Heart left ventricle (tissue), 16 donors: ENCODE results near the gene VWC2L. TPM values are rescaled to one million over a fixed set of nuclear protein-coding genes. Genes with fewer than 3 reads are reported as not detected.

Source experiments
- ATAC-seq, 4 donors: fragments of 200-7000 bp; cut with Tn5 transposase; one replicate each; pipeline ENCODE4 v1.9.1; 2020 to 2022; ENCODE audit warnings: moderate library complexity in 4 of 4, mild to moderate bottlenecking in 3 of 4, moderate number of reproducible peaks in 1 of 4
- DNase-seq, 5 donors: peaks; one replicate each; pipeline ENCODE4 v3.0.0-alpha.2; 2020
- H3K27ac ChIP-seq, 12 donors: fragments of 200-600 bp; sonication (generic) in 4 of 12; one replicate each; pipeline versions ENCODE4 v1.5.0 to v1.8.0; 2016 to 2022; ENCODE audit warnings: mild to moderate bottlenecking in 2 of 12
- H3K27me3 ChIP-seq, 9 donors: fragments of 200-600 bp; sonication (generic) in 2 of 9; one replicate each; pipeline versions ENCODE4 v1.5.1 to v1.8.0; 2016 to 2022; ENCODE audit warnings: mild to moderate bottlenecking in 3 of 9
- H3K36me3 ChIP-seq, 9 donors: fragments of 200-600 bp; sonication (generic) in 2 of 9; one replicate each; pipeline versions ENCODE4 v1.5.0 to v1.8.0; 2018 to 2022; ENCODE audit warnings: mild to moderate bottlenecking in 2 of 9
- H3K4me1 ChIP-seq, 12 donors: fragments of 200-600 bp; sonication (generic) in 4 of 12; one replicate each; pipeline versions ENCODE4 v1.5.0 to v1.8.0; 2016 to 2022; ENCODE audit warnings: mild to moderate bottlenecking in 3 of 12
- H3K4me3 ChIP-seq, 12 donors: fragments of 200-600 bp; sonication (generic) in 4 of 12; one replicate each; pipeline versions ENCODE4 v1.5.0 to v1.8.0; 2017 to 2022; ENCODE audit warnings: mild to moderate bottlenecking in 9 of 12, moderate library complexity in 4 of 12
- H3K9me3 ChIP-seq, 12 donors: fragments of 200-600 bp; sonication (generic) in 4 of 12; one replicate each; pipeline versions ENCODE4 v1.5.0 to v1.8.0; 2016 to 2022; ENCODE audit warnings: mild to moderate bottlenecking in 1 of 12
- POLR2A ChIP-seq, 2 donors: fragments of 450-650 bp; IDR thresholded peaks; one replicate each; pipeline ENCODE4 v1.6.1; 2017; ENCODE audit warnings: antibody characterized with exemption in 2 of 2, mild to moderate bottlenecking in 2 of 2, moderate library complexity in 2 of 2
- WGBS, 4 donors: extraction: QIAGEN DNeasy Blood & Tissue Kit in 2 of 4; methylation state at CpG; one replicate each; pipeline versions ENCODE4 v1.1.5 to v1.1.7; 2013 to 2018; 5-methylcytosine and 5-hydroxymethylcytosine counted together
- intact Hi-C, 10 donors: fragments of 100-400 bp; cut with DNase I; formaldehyde crosslinking; loops; one replicate each; pipeline versions ENCODE4 v1.11.1 to v1.14.2; 2022
- long read RNA-seq, 3 donors: library from polyadenylated mRNA; unstranded; transcript quantifications; one replicate each; pipeline ENCODE4 v2.0.0, GENCODE V29; 2020 to 2021
- polyA plus RNA-seq, 2 donors: library from polyadenylated mRNA; stranded (reverse); fragments of 200-250 nt; gene quantifications; one replicate each; pipeline ENCODE4 v1.2.3, GENCODE V29; 2013
- total RNA-seq, 9 donors: library from RNA; depleted of rRNA in 2 of 9; stranded (reverse); fragments of >200 nt in 2 of 9; fragmentation: NEBNext Ultra II Directional in 3 of 9; extraction: Animal tissue kit (Norgen Biotek cat#: 25700) in 3 of 9; gene quantifications; one replicate each; pipeline versions ENCODE4 v1.1.0 to v1.2.4, GENCODE V29; 2016 to 2023
- TF ChIP-seq, protein P1 (sequence below), 12 donors: fragments of 200-600 bp; sonication (generic) in 4 of 12; IDR thresholded peaks; one replicate each; pipeline versions ENCODE4 v1.5.0 to v1.8.0; 2018 to 2022; ENCODE audit warnings: antibody characterized with exemption in 12 of 12, mild to moderate bottlenecking in 5 of 12
- donor health status: ischemic (EF 13 %, LVEDD 7.1; RV severe dilation, severe dysfunction).
- donor health status: healthy with polysubstance abuse.
- donor health status: DM: no; HTN: yes; CAD: no.
- donor health status: DM: no; HTN: no; CAD: no.
- donor health status: ischemic (EF 25% LVEDD 6.9; RV normal size, moderate dysfunction).
- donor health status: ischemic (EF 25% LVEDD 5.7; RV mildly dilated, moderate dysfunction).
- donor health status: healthy.
- donor health status: DM: yes; HTN: yes; CAD: no.
- donor health status: ischemic (EF 35%, LVEDD 5.7; RV mildly dilated, moderate dysfunction).
- donor health status: nonischemic (EF 11% LVEDD 7.7; RV severe dilation, severe dysfunction).
- donor health status: DM: yes; HTN: yes; CAD: no.
- donor health status: PGD.
- donor health status: ischemic (EF 29% LVEDD 5.4; RV normal size, mild dysfunction).
- donor health status: nonischemic (EF 23%, LVEDD 6.1; RV moderate dilation, normal function).

Gene VWC2L
- total RNA-seq (under 1 TPM in 1 of 9 donors, not detected in 8; 0.13 TPM), polyA plus RNA-seq (not detected)
- long read RNA-seq, donor 1, result 0 reads
- long read RNA-seq, donor 2, result 0 reads
- long read RNA-seq, donor 3, result 0 reads

DNA sequence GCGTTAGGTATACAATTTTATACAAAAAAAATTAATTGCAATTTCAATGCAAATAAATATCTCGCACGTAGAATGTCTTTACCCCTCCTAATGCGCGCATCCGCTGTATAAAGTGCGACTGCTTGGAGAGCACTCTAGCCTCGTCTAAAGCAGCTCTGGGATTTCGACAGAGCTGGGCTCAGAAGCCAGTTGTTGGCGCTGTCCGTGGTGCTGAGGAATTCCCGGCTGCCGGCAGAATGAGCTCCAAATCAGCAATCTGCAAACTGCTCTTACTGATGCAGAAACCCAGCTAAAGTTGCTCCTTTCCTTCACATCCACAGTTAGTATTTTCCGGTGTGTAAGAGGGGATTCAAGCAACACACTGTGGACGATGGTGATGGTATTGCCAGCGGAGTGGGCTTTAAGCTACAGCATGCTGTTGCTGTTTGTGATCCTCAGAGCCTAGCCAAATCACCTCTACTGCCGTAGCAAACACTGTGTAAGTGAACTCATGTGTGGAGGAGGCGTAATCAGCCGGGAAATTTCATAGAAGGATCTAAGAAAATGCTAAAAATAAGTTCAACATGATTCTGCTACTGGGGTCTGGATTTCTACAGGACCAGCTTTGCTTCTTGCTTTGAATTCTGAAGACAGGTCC is at the start of gene VWC2L:
VWC2L (plus strand) TSS at position 137 of the 637 bp plus-strand sequence. CDS start 3,140 bp downstream, outside the sequence.
- intact Hi-C loops, result no loop called here
- H3K4me3 ChIP-seq, result no peak within 1 kb of the TSS
- no peaks in the 10 kb centered on the region for H3K9me3 ChIP-seq
- peak in 3 of 4 donors; percentile 81 to 89 (median 82) for ATAC-seq
- 9 to 12% (median 10%) methylated on average over 19 of the region's 19 CpGs for WGBS, 4 donors
- no peak within 1 kb of the TSS for H3K27ac ChIP-seq
- no peaks in the 10 kb centered on the region for H3K36me3 ChIP-seq
- DNase-seq, result peak; percentile 55 to 72 (median 57)
- H3K27me3 ChIP-seq, result no peaks in the 10 kb centered on the region
- no peaks in the 10 kb centered on the region for H3K4me1 ChIP-seq
- no peak for TF ChIP-seq POLR2A (IDR thresholded peaks at IDR 0.05)
- TF ChIP-seq, protein P1, sequence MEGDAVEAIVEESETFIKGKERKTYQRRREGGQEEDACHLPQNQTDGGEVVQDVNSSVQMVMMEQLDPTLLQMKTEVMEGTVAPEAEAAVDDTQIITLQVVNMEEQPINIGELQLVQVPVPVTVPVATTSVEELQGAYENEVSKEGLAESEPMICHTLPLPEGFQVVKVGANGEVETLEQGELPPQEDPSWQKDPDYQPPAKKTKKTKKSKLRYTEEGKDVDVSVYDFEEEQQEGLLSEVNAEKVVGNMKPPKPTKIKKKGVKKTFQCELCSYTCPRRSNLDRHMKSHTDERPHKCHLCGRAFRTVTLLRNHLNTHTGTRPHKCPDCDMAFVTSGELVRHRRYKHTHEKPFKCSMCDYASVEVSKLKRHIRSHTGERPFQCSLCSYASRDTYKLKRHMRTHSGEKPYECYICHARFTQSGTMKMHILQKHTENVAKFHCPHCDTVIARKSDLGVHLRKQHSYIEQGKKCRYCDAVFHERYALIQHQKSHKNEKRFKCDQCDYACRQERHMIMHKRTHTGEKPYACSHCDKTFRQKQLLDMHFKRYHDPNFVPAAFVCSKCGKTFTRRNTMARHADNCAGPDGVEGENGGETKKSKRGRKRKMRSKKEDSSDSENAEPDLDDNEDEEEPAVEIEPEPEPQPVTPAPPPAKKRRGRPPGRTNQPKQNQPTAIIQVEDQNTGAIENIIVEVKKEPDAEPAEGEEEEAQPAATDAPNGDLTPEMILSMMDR (IDR thresholded peaks at IDR 0.05), result no peak

DNA sequence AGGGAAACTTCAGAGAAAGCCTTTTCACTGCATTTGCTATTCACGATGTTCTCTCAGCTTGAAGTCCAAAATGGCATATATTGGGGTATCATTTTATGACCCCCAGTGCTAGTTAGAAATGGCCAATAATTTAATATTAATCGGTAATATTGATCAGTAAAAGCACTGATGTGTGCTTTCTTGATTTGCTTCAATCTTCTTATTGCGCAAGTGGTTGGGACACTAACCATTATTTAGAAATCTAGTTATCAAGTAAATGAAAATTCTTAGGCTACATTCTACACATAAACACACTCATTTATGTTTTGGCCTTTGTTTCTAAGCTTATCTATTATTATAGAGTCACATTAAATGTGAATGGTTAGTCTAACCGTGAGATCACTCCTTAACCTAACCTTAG is 49.7 kb upstream of the VWC2L start:
- WGBS, 4 donors, result 86 to 91% (median 90%) methylated on average over 4 of the region's 4 CpGs
- no peaks in the 10 kb centered on the region for H3K4me1 ChIP-seq
- H3K36me3 ChIP-seq, result no peaks in the 10 kb centered on the region
- H3K4me3 ChIP-seq, result no peak overlapping the region
- ATAC-seq (no peak), DNase-seq (no peak)
- H3K27ac ChIP-seq, result no peak overlapping the region
- TF ChIP-seq POLR2A (IDR thresholded peaks at IDR 0.05), result no peak
- TF ChIP-seq, protein P1 (IDR thresholded peaks at IDR 0.05), result no peak
- no peaks in the 10 kb centered on the region for H3K27me3 ChIP-seq
- intact Hi-C loops, result no loop called here
- peaks cover 0 to 17% (median 2%) of the 10 kb centered on the region in 12 donors for H3K9me3 ChIP-seq

DNA sequence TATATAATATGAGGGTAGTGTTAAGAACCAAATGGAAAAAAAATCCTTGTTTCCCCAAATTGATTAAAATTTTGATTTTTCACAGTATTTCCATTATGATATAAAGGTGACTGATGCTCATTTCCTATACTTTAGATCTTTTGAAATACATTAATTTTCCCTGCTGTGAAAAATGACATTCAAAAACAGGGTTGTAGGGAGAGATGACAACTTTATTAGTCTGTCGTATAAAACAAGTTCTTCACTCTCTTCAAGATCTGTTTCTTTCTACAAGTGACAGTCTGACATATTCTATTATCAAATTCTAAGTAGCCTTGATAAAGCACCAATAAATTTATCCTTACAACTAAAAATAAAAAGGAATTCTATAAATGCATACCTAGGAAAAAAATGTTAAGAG is 45.3 kb upstream of the VWC2L start:
- no peaks in the 10 kb centered on the region for H3K4me1 ChIP-seq
- ATAC-seq (no peak), DNase-seq (no peak)
- no peaks in the 10 kb centered on the region for H3K9me3 ChIP-seq
- no peak overlapping the region for H3K4me3 ChIP-seq
- no peaks in the 10 kb centered on the region for H3K27me3 ChIP-seq
- intact Hi-C loops, result no loop called here
- H3K36me3 ChIP-seq, result no peaks in the 10 kb centered on the region
- TF ChIP-seq, protein P1 (IDR thresholded peaks at IDR 0.05), result no peak
- WGBS, 4 donors, result 53 to 67% (median 60%) methylated on average over 1 of the region's 1 CpG
- H3K27ac ChIP-seq, result no peak overlapping the region

DNA sequence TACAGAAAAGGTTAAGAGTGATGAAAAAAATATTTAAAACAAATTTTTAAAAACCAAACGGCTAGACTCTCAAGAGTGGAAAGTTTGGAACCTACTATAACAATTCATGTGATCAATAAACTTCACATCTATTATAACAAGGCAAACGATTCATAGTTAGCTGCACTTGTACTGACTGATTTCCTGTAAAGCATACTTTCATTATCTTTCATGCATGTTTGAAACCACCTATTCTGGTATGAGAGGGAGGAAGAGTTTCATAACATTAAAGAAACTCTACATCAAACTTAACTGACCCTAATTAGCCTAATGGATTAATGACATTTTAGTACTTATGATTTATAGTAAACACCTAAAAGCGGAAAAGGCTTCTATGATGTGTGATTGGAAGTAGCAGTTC is 43.7 kb upstream of the VWC2L start:
- ATAC-seq, result no peak
- WGBS, 4 donors, result 54 to 62% (median 58%) methylated on average over 3 of the region's 3 CpGs

More for the DNA sequence above, 43.7 kb upstream of the VWC2L start:
- no peaks in the 10 kb centered on the region for H3K9me3 ChIP-seq
- DNase-seq, result no peak
- no peaks in the 10 kb centered on the region for H3K36me3 ChIP-seq
- H3K27me3 ChIP-seq, result no peaks in the 10 kb centered on the region
- no peak for TF ChIP-seq POLR2A (IDR thresholded peaks at IDR 0.05)
- TF ChIP-seq, protein P1 (IDR thresholded peaks at IDR 0.05), result no peak
- H3K4me1 ChIP-seq, result no peaks in the 10 kb centered on the region
- intact Hi-C loops, result no loop called here
- H3K27ac ChIP-seq, result no peak overlapping the region
- no peak overlapping the region for H3K4me3 ChIP-seq
